NCI-H1694 (cell line): ENCODE results near the gene TSPYL2.

ENCODE experiments used
- DNase-seq: peaks from one replicate; lab custom pipeline; 2025; lab: John Stamatoyannopoulos, UW

Gene TSPYL2

DNA sequence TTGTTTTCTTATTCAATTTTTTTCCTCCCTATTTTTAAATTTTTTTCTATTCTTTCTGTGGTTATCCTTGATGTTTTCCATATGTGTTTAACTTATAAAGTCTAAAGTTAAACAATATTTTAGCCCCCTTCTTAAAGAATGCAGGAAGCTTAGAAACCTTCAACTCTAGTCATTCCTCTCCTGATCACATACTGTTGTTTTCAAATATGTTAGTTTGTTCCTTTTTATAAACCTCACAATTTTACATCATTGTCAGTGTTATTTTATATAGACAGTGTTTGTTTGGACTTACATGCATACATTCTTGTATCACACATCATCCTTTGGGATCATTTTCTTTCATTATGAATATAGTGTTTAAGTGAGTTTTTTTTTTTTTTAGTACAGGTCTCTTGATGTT is 43.3 kb downstream of the TSPYL2 start:
- DNase-seq, result no peak

DNA sequence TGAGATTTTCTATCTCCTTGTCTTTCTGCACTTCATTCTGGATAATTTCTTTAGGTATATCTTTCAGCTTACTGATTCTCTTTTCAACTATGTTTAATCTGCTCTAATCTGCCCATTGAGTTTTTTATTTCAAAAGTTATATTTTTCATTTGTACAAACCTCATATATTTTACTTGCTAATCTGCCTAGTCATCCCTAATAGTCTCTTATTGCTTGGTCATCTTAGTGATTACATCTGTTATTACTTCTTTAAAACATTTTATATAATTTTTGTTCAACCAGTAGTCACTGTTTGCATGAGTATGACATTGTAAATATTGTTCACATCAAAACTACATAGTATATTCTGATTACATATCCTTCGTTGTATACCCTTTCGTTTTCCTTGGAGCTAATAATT is 44.2 kb downstream of the TSPYL2 start:
- no peak for DNase-seq

- no peak for DNase-seq
Measured at GRCh38 chrX:53128097-53128749, 46.1 kb downstream of the TSPYL2 start.

DNA sequence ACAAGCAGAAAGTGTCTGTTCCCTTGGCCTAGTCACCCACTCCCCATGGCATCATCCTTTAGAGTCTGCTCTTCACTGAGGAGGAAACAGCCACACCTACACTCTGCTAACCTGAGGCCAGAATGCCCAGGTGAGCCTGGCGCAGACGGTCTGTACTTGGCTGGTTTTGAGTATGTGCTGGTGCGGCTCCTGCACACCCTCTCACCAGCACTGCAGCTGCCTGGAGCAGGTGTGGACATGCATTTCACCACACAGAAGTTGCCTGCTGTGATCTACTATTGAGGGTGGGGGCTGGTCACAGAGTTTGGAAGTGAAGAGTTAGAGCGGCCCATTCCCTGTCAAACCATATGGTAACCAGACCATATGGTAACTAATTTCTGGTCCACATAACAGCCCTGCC is 51.2 kb downstream of the TSPYL2 start:
- DNase-seq, result peak; percentile 7

DNA sequence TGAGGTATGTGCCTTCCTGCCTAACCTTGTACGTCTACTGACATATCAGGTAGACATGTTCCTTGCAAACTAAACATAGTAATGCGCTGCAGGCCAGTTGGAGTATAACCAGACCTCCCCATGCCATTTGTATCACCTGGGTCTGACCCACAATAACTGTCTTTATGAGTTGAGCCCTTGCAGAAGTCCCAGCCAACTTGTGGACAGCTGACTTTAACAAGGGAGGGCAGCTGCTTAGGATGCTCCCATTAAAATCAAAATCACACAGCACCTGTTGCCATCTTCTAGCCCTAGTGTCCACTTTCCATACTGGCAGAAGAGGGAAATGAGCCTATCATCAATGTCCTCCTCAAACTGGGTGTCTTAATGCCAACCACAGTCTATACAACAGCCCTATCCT is 53.4 kb downstream of the TSPYL2 start:
- DNase-seq, result no peak
